HepG2 (cell line): ENCODE measurements around the gene CHMP6. TPM values are rescaled to one million over a fixed set of nuclear protein-coding genes. Genes with fewer than 3 reads are reported as not detected.

Experiments used
- CEBPB ChIP-seq: IDR thresholded peaks from 2 replicates; pipeline ENCODE4 v1.6.1; 2011; ENCODE audit warnings: low read depth, low read length, improper control_type of control experiment, borderline replicate concordance
- HOXD1 ChIP-seq: sonication (generic); formaldehyde crosslinking; IDR thresholded peaks from 2 replicates; pipeline ENCODE4 v1.5.0; 2020; ENCODE audit warnings: missing genetic modification reagents
- KMT2B ChIP-seq: IDR thresholded peaks from 2 replicates; pipeline ENCODE4 v1.6.1; 2016; ENCODE audit warnings: missing genetic modification reagents, missing compliant biosample characterization
- MTA1 ChIP-seq: sonication (generic); formaldehyde crosslinking; IDR thresholded peaks from 2 replicates; pipeline ENCODE4 v1.4.0; 2020; ENCODE audit warnings: missing genetic modification reagents, mild to moderate bottlenecking, borderline replicate concordance
- PCBP2 ChIP-seq: fragments of 200-400 bp; formaldehyde crosslinking; optimal IDR thresholded peaks from 2 replicates; pipeline ENCODE3; 2018; ENCODE audit warnings: low read length, low read depth; ENCODE audit not compliant: poor library complexity, severe bottlenecking
- RXRB ChIP-seq: IDR thresholded peaks from 2 replicates; pipeline ENCODE4 v1.6.1; 2016; ENCODE audit warnings: borderline replicate concordance, missing genetic modification reagents, missing compliant biosample characterization
- SNRNP70 ChIP-seq: fragments of 200-400 bp; formaldehyde crosslinking; IDR thresholded peaks from 2 replicates; pipeline ENCODE4 v1.6.1; 2017; ENCODE audit warnings: mild to moderate bottlenecking, low read depth, low read length, moderate library complexity
- THAP7 ChIP-seq: sonication (generic); formaldehyde crosslinking; IDR thresholded peaks from 2 replicates; pipeline ENCODE4 v1.8.1; 2023; ENCODE audit warnings: mild to moderate bottlenecking, missing genetic modification reagents
- ZNF225 ChIP-seq: sonication (generic); formaldehyde crosslinking; IDR thresholded peaks from 2 replicates; pipeline ENCODE4 v1.4.0; 2020; ENCODE audit warnings: mild to moderate bottlenecking, missing genetic modification reagents
- ZNF34 ChIP-seq: sonication (generic); formaldehyde crosslinking; IDR thresholded peaks from 2 replicates; pipeline ENCODE4 v1.4.0; 2020; ENCODE audit warnings: mild to moderate bottlenecking, missing genetic modification reagents, borderline replicate concordance
- ZNF839 ChIP-seq: sonication (generic); formaldehyde crosslinking; IDR thresholded peaks from 2 replicates; pipeline ENCODE4 v1.4.0; 2020; ENCODE audit warnings: missing genetic modification reagents, mild to moderate bottlenecking, borderline replicate concordance
- polyA plus RNA-seq, 8 experiments: library from polyadenylated mRNA; depleted of rRNA in 3 of 8; stranded (reverse) in 7 of 8; unstranded in 1 of 8; fragments of >200 nt; fragmentation: Illumina TruSeq in 4 of 8; extraction: Trizol in 4 of 8; gene quantifications; 2 replicates each; pipeline versions ENCODE4 v1.2.1 to v1.2.3, GENCODE V29; 2011 to 2016; ENCODE audit warnings: low read depth in 4 of 8, missing spikeins in 1 of 8, mixed read lengths in 1 of 8; ENCODE audit not compliant: insufficient read depth in 1 of 8
- total RNA-seq, 5 experiments: library from RNA; depleted of rRNA; stranded (reverse); fragments of >200 nt; fragmentation: Illumina TruSeq; extraction: Trizol; gene quantifications; 2 replicates each; pipeline ENCODE4 v1.2.3, GENCODE V29; 2016; ENCODE audit warnings: low read depth in 1 of 5
- TF ChIP-seq, protein P1 (sequence below): sonication (generic); formaldehyde crosslinking; IDR thresholded peaks from 2 replicates; pipeline ENCODE4 v1.4.0; 2020; ENCODE audit warnings: missing genetic modification reagents, low read depth, mild to moderate bottlenecking, borderline replicate concordance
- TF ChIP-seq, protein P2 (sequence below): sonication (generic); formaldehyde crosslinking; IDR thresholded peaks from one replicate; pipeline ENCODE4 v1.5.1; 2020; ENCODE audit warnings: mild to moderate bottlenecking, missing genetic modification reagents; ENCODE audit errors: not compliant biosample characterization
- TF ChIP-seq, protein P3 (sequence below): sonication (generic); formaldehyde crosslinking; IDR thresholded peaks from 2 replicates; pipeline ENCODE4 v1.9.0; 2021; ENCODE audit warnings: missing genetic modification reagents, borderline replicate concordance

Gene CHMP6
- total and polyA plus RNA-seq, 2 of the 13 experiments (the other 11 are each of a cell fraction or from before 2014, with no cell fraction given): 11.1 to 24.2 TPM

GRCh38 chr17:80970044-80970761 is 21.4 kb upstream of the CHMP6 start (continued):
- peak; percentile 63; the same call in 1 of the 2 replicates for TF ChIP-seq THAP7 (CRISPR knock-in tag)
- TF ChIP-seq ZNF34 (CRISPR knock-in tag): 0 out of 2 replicates have a peak, but pooled peaks have one; percentile 58
- peak; percentile 60; the same call in 1 of the 2 replicates for TF ChIP-seq MTA1 (CRISPR knock-in tag)
- no peak for TF ChIP-seq PCBP2
- 0 out of 2 replicates have a peak, but pooled peaks have one; percentile 22 for TF ChIP-seq KMT2B (CRISPR knock-in tag)
- TF ChIP-seq, protein P1, sequence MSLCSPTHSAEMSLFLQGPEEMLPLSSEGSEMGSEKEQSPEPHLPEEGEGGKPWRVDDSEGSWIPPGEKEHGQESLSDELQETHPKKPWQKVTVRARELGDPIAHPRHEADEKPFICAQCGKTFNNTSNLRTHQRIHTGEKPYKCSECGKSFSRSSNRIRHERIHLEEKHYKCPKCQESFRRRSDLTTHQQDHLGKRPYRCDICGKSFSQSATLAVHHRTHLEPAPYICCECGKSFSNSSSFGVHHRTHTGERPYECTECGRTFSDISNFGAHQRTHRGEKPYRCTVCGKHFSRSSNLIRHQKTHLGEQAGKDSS (CRISPR knock-in tag): peak; percentile 66; the same call in 1 of the 2 replicates
- no peak for TF ChIP-seq CEBPB
- 0 out of 2 replicates have a peak, but pooled peaks have one; percentile 31 for TF ChIP-seq ZNF225
- no peak for TF ChIP-seq RXRB (CRISPR knock-in tag)
- no peak; the same call in 1 of the 2 replicates for TF ChIP-seq ZNF839 (CRISPR knock-in tag)
- no peak for TF ChIP-seq SNRNP70
- TF ChIP-seq, protein P2, sequence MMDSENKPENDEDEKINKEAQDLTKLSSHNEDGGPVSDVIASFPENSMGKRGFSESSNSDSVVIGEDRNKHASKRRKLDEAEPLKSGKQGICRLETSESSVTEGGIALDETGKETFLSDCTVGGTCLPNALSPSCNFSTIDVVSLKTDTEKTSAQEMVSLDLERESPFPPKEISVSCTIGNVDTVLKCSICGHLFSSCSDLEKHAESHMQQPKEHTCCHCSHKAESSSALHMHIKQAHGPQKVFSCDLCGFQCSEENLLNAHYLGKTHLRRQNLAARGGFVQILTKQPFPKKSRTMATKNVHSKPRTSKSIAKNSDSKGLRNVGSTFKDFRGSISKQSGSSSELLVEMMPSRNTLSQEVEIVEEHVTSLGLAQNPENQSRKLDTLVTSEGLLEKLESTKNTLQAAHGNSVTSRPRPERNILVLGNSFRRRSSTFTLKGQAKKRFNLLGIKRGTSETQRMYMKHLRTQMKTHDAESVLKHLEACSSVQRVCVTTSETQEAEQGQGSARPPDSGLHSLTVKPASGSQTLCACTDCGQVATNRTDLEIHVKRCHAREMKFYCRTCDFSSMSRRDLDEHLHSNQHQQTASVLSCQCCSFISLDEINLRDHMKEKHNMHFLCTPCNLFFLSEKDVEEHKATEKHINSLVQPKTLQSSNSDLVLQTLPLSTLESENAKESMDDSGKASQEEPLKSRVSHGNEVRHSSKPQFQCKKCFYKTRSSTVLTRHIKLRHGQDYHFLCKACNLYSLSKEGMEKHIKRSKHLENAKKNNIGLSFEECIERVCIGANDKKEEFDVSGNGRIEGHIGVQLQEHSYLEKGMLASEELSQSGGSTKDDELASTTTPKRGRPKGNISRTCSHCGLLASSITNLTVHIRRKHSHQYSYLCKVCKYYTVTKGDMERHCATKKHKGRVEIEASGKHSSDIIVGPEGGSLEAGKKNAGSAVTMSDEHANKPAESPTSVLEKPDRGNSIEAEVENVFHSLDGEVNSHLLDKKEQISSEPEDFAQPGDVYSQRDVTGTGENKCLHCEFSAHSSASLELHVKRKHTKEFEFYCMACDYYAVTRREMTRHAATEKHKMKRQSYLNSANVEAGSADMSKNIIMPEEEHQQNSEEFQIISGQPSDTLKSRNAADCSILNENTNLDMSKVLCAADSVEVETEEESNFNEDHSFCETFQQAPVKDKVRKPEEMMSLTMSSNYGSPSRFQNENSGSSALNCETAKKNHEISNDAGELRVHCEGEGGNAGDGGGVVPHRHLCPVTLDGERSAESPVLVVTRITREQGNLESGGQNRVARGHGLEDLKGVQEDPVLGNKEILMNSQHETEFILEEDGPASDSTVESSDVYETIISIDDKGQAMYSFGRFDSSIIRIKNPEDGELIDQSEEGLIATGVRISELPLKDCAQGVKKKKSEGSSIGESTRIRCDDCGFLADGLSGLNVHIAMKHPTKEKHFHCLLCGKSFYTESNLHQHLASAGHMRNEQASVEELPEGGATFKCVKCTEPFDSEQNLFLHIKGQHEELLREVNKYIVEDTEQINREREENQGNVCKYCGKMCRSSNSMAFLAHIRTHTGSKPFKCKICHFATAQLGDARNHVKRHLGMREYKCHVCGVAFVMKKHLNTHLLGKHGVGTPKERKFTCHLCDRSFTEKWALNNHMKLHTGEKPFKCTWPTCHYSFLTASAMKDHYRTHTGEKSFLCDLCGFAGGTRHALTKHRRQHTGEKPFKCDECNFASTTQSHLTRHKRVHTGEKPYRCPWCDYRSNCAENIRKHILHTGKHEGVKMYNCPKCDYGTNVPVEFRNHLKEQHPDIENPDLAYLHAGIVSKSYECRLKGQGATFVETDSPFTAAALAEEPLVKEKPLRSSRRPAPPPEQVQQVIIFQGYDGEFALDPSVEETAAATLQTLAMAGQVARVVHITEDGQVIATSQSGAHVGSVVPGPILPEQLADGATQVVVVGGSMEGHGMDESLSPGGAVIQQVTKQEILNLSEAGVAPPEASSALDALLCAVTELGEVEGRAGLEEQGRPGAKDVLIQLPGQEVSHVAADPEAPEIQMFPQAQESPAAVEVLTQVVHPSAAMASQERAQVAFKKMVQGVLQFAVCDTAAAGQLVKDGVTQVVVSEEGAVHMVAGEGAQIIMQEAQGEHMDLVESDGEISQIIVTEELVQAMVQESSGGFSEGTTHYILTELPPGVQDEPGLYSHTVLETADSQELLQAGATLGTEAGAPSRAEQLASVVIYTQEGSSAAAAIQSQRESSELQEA (CRISPR knock-in tag): peak; percentile 57
- TF ChIP-seq, protein P3, sequence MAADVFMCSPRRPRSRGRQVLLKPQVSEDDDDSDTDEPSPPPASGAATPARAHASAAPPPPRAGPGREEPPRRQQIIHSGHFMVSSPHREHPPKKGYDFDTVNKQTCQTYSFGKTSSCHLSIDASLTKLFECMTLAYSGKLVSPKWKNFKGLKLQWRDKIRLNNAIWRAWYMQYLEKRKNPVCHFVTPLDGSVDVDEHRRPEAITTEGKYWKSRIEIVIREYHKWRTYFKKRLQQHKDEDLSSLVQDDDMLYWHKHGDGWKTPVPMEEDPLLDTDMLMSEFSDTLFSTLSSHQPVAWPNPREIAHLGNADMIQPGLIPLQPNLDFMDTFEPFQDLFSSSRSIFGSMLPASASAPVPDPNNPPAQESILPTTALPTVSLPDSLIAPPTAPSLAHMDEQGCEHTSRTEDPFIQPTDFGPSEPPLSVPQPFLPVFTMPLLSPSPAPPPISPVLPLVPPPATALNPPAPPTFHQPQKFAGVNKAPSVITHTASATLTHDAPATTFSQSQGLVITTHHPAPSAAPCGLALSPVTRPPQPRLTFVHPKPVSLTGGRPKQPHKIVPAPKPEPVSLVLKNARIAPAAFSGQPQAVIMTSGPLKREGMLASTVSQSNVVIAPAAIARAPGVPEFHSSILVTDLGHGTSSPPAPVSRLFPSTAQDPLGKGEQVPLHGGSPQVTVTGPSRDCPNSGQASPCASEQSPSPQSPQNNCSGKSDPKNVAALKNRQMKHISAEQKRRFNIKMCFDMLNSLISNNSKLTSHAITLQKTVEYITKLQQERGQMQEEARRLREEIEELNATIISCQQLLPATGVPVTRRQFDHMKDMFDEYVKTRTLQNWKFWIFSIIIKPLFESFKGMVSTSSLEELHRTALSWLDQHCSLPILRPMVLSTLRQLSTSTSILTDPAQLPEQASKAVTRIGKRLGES (CRISPR knock-in tag): no peak
- TF ChIP-seq HOXD1: no peak
